Keratinocyte (primary cell): ENCODE results near the gene FAU. TPM values are rescaled to one million over a fixed set of nuclear protein-coding genes. Genes with fewer than 3 reads are reported as not detected.
A peak's percentile ranks its signal among the peaks of the same experiment; 100 is the strongest.

Experiments
- DNase-seq: peaks from one replicate; pipeline ENCODE4 v3.0.0-alpha.2; 2011; ENCODE audit warnings: low read depth, missing footprints, low spot score
- FAIRE-seq: peaks from 2 replicates; lab custom pipeline; 2011; peaks lifted over from hg19 to GRCh38; lab: Jason Lieb, UNC
- H2AFZ ChIP-seq: 2 replicates; pipeline ENCODE4 v1.6.0; 2012; ENCODE audit warnings: low read length, control low read depth, inconsistent platforms; ENCODE audit not compliant: control insufficient read depth
- H3K27ac ChIP-seq: 2 replicates; pipeline ENCODE4 v1.5.1; 2011; ENCODE audit warnings: low read length; ENCODE audit not compliant: control insufficient read depth, insufficient read depth
- H3K27me3 ChIP-seq: 3 replicates; pipeline ENCODE4 v1.6.0; 2011; ENCODE audit warnings: low read length; ENCODE audit not compliant: control insufficient read depth, insufficient read depth; ENCODE audit errors: extremely low read depth
- H3K36me3 ChIP-seq, 2 experiments: 2 replicates in 1 of 2; 3 replicates in 1 of 2; pipeline ENCODE4 v1.5.1; 2011; ENCODE audit warnings: low read length in 2 of 2, mild to moderate bottlenecking in 1 of 2; ENCODE audit not compliant: control insufficient read depth in 2 of 2, insufficient read depth in 2 of 2; ENCODE audit errors: extremely low read depth in 1 of 2
- H3K4me1 ChIP-seq: 3 replicates; pipeline ENCODE4 v1.5.1; 2011; ENCODE audit warnings: low read length; ENCODE audit not compliant: control insufficient read depth, insufficient read depth; ENCODE audit errors: extremely low read depth
- H3K4me2 ChIP-seq: 3 replicates; pipeline ENCODE4 v1.6.0; 2011; ENCODE audit warnings: low read depth, low read length; ENCODE audit not compliant: control insufficient read depth, insufficient read depth; ENCODE audit errors: extremely low read depth
- H3K4me3 ChIP-seq, 3 experiments: fragments of 200-600 bp in 1 of 3; sonication (generic) in 1 of 3; 2 replicates in 2 of 3; 3 replicates in 1 of 3; pipeline ENCODE4 v1.5.1; 2011 to 2016; ENCODE audit warnings: low read length in 3 of 3, mild to moderate bottlenecking in 3 of 3, control low read depth in 2 of 3, inconsistent platforms in 1 of 3, low read depth in 1 of 3, mixed read lengths in 1 of 3, mixed run types in 1 of 3, moderate library complexity in 1 of 3; ENCODE audit not compliant: control insufficient read depth in 2 of 3, insufficient read depth in 2 of 3; ENCODE audit errors: extremely low read depth in 1 of 3
- H3K79me2 ChIP-seq: 2 replicates; pipeline ENCODE4 v1.6.0; 2012; ENCODE audit warnings: low read length; ENCODE audit not compliant: control insufficient read depth, insufficient read depth
- H3K9ac ChIP-seq: 3 replicates; pipeline ENCODE4 v1.6.0; 2011; ENCODE audit warnings: low read length; ENCODE audit not compliant: control insufficient read depth, insufficient read depth; ENCODE audit errors: extremely low read depth
- H3K9me1 ChIP-seq: 3 replicates; pipeline ENCODE4 v1.6.0; 2011; ENCODE audit warnings: low read length; ENCODE audit not compliant: control insufficient read depth, insufficient read depth; ENCODE audit errors: extremely low read depth
- H3K9me3 ChIP-seq: 2 replicates; pipeline ENCODE4 v1.5.1; 2012; ENCODE audit warnings: low read depth, low read length; ENCODE audit not compliant: control insufficient read depth
- H4K20me1 ChIP-seq: 3 replicates; pipeline ENCODE4 v1.6.0; 2011; ENCODE audit warnings: low read length; ENCODE audit not compliant: control insufficient read depth, insufficient read depth; ENCODE audit errors: extremely low read depth
- EZH2 ChIP-seq: IDR thresholded peaks from one replicate; pipeline ENCODE4 v1.6.1; 2012; ENCODE audit warnings: inconsistent platforms, mild to moderate bottlenecking, low read length, moderate library complexity
- dilution Hi-C: fragments of 300-500 bp; cut with MboI; formaldehyde crosslinking; loops from one replicate; pipeline ENCODE4 v1.7.0; 2020; ENCODE audit warnings: low sequenced_read_pairs; ENCODE audit not compliant: extremely low pct_ligation_motif_present
- polyA plus RNA-seq, 5 experiments: library from polyadenylated mRNA; depleted of rRNA in 3 of 5; stranded (reverse) in 3 of 5; stranded (forward) in 1 of 5; unstranded in 1 of 5; fragments of >200 nt; gene quantifications; 1 replicate in 1 of 5; 2 replicates in 3 of 5; 3 replicates in 1 of 5; pipeline versions ENCODE4 v1.2.1 to v1.2.3, GENCODE V29; 2011 to 2012; ENCODE audit warnings: missing spikeins in 2 of 5, low read depth in 1 of 5, low replicate concordance in 1 of 5
- TF ChIP-seq, protein P1 (sequence below), 3 experiments: IDR thresholded peaks in 1 of 3; conservative IDR thresholded peaks in 1 of 3; optimal IDR thresholded peaks in 1 of 3; 2 replicates in 2 of 3; 3 replicates in 1 of 3; pipeline versions ENCODE3 to v1.5.1; 2011; ENCODE audit warnings: low read length in 3 of 3, mild to moderate bottlenecking in 3 of 3, moderate library complexity in 2 of 3, control low read depth in 1 of 3, inconsistent platforms in 1 of 3; ENCODE audit not compliant: insufficient read depth in 2 of 3; ENCODE audit errors: extremely low read depth in 1 of 3

Gene FAU
- polyA plus RNA-seq, 1 donor (not counting 4 experiments of a cell fraction or from before 2014, with no cell fraction given), result 452 TPM

GRCh38 chr11:65110354-65110861 lies 11.5 kb downstream of the FAU start:
- H2AFZ ChIP-seq, result no peak overlapping the region
- no peak overlapping the region for H3K4me3 ChIP-seq
- TF ChIP-seq, protein P1, sequence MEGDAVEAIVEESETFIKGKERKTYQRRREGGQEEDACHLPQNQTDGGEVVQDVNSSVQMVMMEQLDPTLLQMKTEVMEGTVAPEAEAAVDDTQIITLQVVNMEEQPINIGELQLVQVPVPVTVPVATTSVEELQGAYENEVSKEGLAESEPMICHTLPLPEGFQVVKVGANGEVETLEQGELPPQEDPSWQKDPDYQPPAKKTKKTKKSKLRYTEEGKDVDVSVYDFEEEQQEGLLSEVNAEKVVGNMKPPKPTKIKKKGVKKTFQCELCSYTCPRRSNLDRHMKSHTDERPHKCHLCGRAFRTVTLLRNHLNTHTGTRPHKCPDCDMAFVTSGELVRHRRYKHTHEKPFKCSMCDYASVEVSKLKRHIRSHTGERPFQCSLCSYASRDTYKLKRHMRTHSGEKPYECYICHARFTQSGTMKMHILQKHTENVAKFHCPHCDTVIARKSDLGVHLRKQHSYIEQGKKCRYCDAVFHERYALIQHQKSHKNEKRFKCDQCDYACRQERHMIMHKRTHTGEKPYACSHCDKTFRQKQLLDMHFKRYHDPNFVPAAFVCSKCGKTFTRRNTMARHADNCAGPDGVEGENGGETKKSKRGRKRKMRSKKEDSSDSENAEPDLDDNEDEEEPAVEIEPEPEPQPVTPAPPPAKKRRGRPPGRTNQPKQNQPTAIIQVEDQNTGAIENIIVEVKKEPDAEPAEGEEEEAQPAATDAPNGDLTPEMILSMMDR (optimal IDR thresholded peaks at IDR 0.05 in 1 of 3, IDR thresholded peaks at IDR 0.05 in 1 of 3, conservative IDR thresholded peaks at IDR 0.05 in 1 of 3; ENCODE audit: extremely low read depth in 1 of 3, insufficient read depth in 2 of 3, low read length in 3 of 3), result peak; percentile 87 to 98 (median 96)
- TF ChIP-seq EZH2, result no peak
- peaks cover 7 to 9% of the 10 kb centered on the region in 2 experiments for H3K36me3 ChIP-seq
- no peak overlapping the region for H3K9ac ChIP-seq
- H3K4me1 ChIP-seq, result peaks cover 22% of the 10 kb centered on the region
- H3K9me1 ChIP-seq, result no peaks in the 10 kb centered on the region
- no peaks in the 10 kb centered on the region for H4K20me1 ChIP-seq
- H3K27ac ChIP-seq, result no peak overlapping the region
- DNase-seq, result no peak
- H3K4me2 ChIP-seq, result no peak overlapping the region
- peak; percentile 80 for FAIRE-seq
- dilution Hi-C loops, result no loop called here
- H3K79me2 ChIP-seq, result peaks cover 3% of the 10 kb centered on the region
- no peaks in the 10 kb centered on the region for H3K27me3 ChIP-seq
- no peaks in the 10 kb centered on the region for H3K9me3 ChIP-seq

GRCh38 chr11:65109231-65110198 lies 12.4 kb downstream of the FAU start:
- Histone ChIP-seq H3K4me2 (no peak overlapping the region), H2AFZ (no peak overlapping the region), H3K79me2 (no peaks in the 10 kb centered on the region), H3K4me1 (peaks cover 22% of the 10 kb centered on the region), H4K20me1 (no peaks in the 10 kb centered on the region), H3K27me3 (no peaks in the 10 kb centered on the region), H3K9me1 (no peaks in the 10 kb centered on the region), H3K4me3 (no peak overlapping the region), H3K27ac (no peak overlapping the region), H3K9ac (no peak overlapping the region), H3K36me3 (peaks cover 9 to 11% of the 10 kb centered on the region in 2 experiments), H3K9me3 (no peaks in the 10 kb centered on the region)
- DNase-seq (no peak), FAIRE-seq (no peak)
- dilution Hi-C loops, result no loop called here
- TF ChIP-seq, protein P1 (optimal IDR thresholded peaks at IDR 0.05 in 1 of 3, IDR thresholded peaks at IDR 0.05 in 1 of 3, conservative IDR thresholded peaks at IDR 0.05 in 1 of 3; ENCODE audit: extremely low read depth in 1 of 3, insufficient read depth in 2 of 3, low read length in 3 of 3), result no peak
- TF ChIP-seq EZH2, result no peak
